IMR-90 (cell line): Measurements from ENCODE around the gene TPD52L2.

Source experiments
- BHLHE40 ChIP-seq: fragments of 150-350 bp; IDR thresholded peaks from 2 replicates; pipeline ENCODE4 v1.6.1; 2016; ENCODE audit warnings: mild to moderate bottlenecking, low read depth, low read length
- CEBPB ChIP-seq: IDR thresholded peaks from 2 replicates; pipeline ENCODE4 v1.6.1; 2012; ENCODE audit warnings: low read depth, low read length, improper control_type of control experiment
- CHD1 ChIP-seq: IDR thresholded peaks from 2 replicates; pipeline ENCODE4 v1.6.1; 2012; ENCODE audit warnings: low read depth, low read length, improper control_type of control experiment
- CTCF ChIP-seq: conservative IDR thresholded peaks from 2 replicates; pipeline ENCODE4 v1.5.1; 2012; ENCODE audit warnings: mild to moderate bottlenecking, low read depth, low read length, improper control_type of control experiment
- FOS ChIP-seq: fragments of 150-350 bp; IDR thresholded peaks from 2 replicates; pipeline ENCODE4 v1.6.1; 2016; ENCODE audit warnings: low read depth, low read length
- MAFK ChIP-seq: IDR thresholded peaks from 2 replicates; pipeline ENCODE4 v1.6.1; 2012; ENCODE audit warnings: low read depth, low read length, improper control_type of control experiment
- MAZ ChIP-seq: IDR thresholded peaks from 2 replicates; pipeline ENCODE4 v1.6.1; 2012; ENCODE audit warnings: low read depth, mild to moderate bottlenecking, low read length, improper control_type of control experiment, moderate library complexity, borderline replicate concordance
- MXI1 ChIP-seq: IDR thresholded peaks from 2 replicates; pipeline ENCODE4 v1.6.1; 2012; ENCODE audit warnings: low read depth, mild to moderate bottlenecking, low read length, moderate library complexity, borderline replicate concordance
- NFE2L2 ChIP-seq: fragments of 150-350 bp; IDR thresholded peaks from 2 replicates; pipeline ENCODE4 v1.6.1; 2016; ENCODE audit warnings: low read depth, mild to moderate bottlenecking, low read length
- POLR2A ChIP-seq: IDR thresholded peaks from 2 replicates; pipeline ENCODE4 v1.6.1; 2012; ENCODE audit warnings: mild to moderate bottlenecking, low read depth, low read length
- RAD21 ChIP-seq: IDR thresholded peaks from 2 replicates; pipeline ENCODE4 v1.6.1; 2012; ENCODE audit warnings: low read length, improper control_type of control experiment
- RFX5 ChIP-seq: IDR thresholded peaks from 2 replicates; pipeline ENCODE4 v1.8.0; 2012; ENCODE audit warnings: low read depth, mild to moderate bottlenecking, low read length, moderate library complexity
- SMC3 ChIP-seq: fragments of 150-350 bp; IDR thresholded peaks from 2 replicates; pipeline ENCODE4 v1.6.1; 2016; ENCODE audit warnings: low read depth, mild to moderate bottlenecking, antibody characterized with exemption, low read length, moderate library complexity
- USF2 ChIP-seq: fragments of 150-350 bp; IDR thresholded peaks from 2 replicates; pipeline ENCODE4 v1.6.1; 2017; ENCODE audit warnings: mild to moderate bottlenecking, antibody characterized with exemption, low read length, low read depth

- no peak for TF ChIP-seq CTCF
- TF ChIP-seq RFX5 = no peak
- TF ChIP-seq MAFK = no peak
- TF ChIP-seq MAZ = 0 out of 2 replicates have a peak, but pooled peaks have one; percentile 4
- TF ChIP-seq BHLHE40 = 0 out of 2 replicates have a peak, but pooled peaks have one; percentile 3
- no peak for TF ChIP-seq POLR2A
- no peak for TF ChIP-seq MXI1
- no peak for TF ChIP-seq SMC3
- TF ChIP-seq RAD21 = no peak
- no peak for TF ChIP-seq USF2
- no peak for TF ChIP-seq CHD1
- no peak for TF ChIP-seq CEBPB
- no peak for TF ChIP-seq FOS
- TF ChIP-seq NFE2L2 = no peak
These were observed 34.9 kb upstream of the TPD52L2 start for GRCh38 chr20:63829945-63830835.
